Sigmoid colon (tissue), 7 donors: ENCODE data around the gene KLRK1. TPM values are rescaled to one million over a fixed set of nuclear protein-coding genes. Genes with fewer than 3 reads are reported as not detected.
"Not testable (repeated sequence)": the region's sequence is repeated elsewhere in the genome, so short reads cannot be mapped to it uniquely, and the experiment has no call there.

Experiments
- DNase-seq: peaks from one replicate; pipeline ENCODE4 v3.0.0-alpha.2; 2019
- H3K27ac ChIP-seq, 4 donors: fragments of 200-600 bp; sonication (generic); one replicate each; pipeline ENCODE4 v1.5.1; 2016 to 2019; ENCODE audit warnings: mild to moderate bottlenecking in 1 of 4
- H3K27me3 ChIP-seq, 3 donors: fragments of 200-600 bp; sonication (generic); one replicate each; pipeline ENCODE4 v1.5.1; 2019; ENCODE audit warnings: mild to moderate bottlenecking in 1 of 3
- H3K36me3 ChIP-seq, 4 donors: fragments of 200-600 bp; sonication (generic); one replicate each; pipeline ENCODE4 v1.5.1; 2016 to 2019
- H3K4me1 ChIP-seq, 4 donors: fragments of 200-600 bp; sonication (generic); one replicate each; pipeline ENCODE4 v1.5.1; 2017 to 2019
- H3K4me3 ChIP-seq, 4 donors: fragments of 200-600 bp; sonication (generic); one replicate each; pipeline ENCODE4 v1.5.1; 2017 to 2019; ENCODE audit warnings: mild to moderate bottlenecking in 2 of 4, moderate library complexity in 1 of 4
- H3K9me3 ChIP-seq, 4 donors: fragments of 200-600 bp in 3 of 4; sonication (generic) in 3 of 4; one replicate each; pipeline versions ENCODE4 v1.5.1 to v1.6.1; 2013 to 2019
- EP300 ChIP-seq, 4 donors: sonication (generic); formaldehyde crosslinking; IDR thresholded peaks; one replicate each; pipeline ENCODE4 v1.6.1; 2017; ENCODE audit warnings: antibody characterized with exemption in 4 of 4
- POLR2A ChIP-seq, 2 donors: fragments of 450-650 bp; IDR thresholded peaks; one replicate each; pipeline ENCODE4 v1.6.1; 2016; ENCODE audit warnings: antibody characterized with exemption in 2 of 2, mild to moderate bottlenecking in 2 of 2, moderate library complexity in 2 of 2
- POLR2AphosphoS5 ChIP-seq, 4 donors: sonication (generic); formaldehyde crosslinking; IDR thresholded peaks; one replicate each; pipeline ENCODE4 v1.6.1; 2017; ENCODE audit warnings: antibody characterized with exemption in 4 of 4
- WGBS, 2 donors: extraction: QIAGEN DNeasy Blood & Tissue Kit; methylation state at CpG; one replicate each; pipeline ENCODE4 v1.1.7; 2013; 5-methylcytosine and 5-hydroxymethylcytosine counted together
- intact Hi-C: fragments of 100-400 bp; cut with DNase I; formaldehyde crosslinking; loops from one replicate; pipeline ENCODE4 v1.15.1; 2023
- polyA plus RNA-seq, 3 donors: library from polyadenylated mRNA; stranded (reverse); fragments of 200-250 nt; gene quantifications; one replicate each; pipeline ENCODE4 v1.2.3, GENCODE V29; 2013
- total RNA-seq, 4 donors: library from RNA; depleted of rRNA; stranded (reverse); fragments of >200 nt; gene quantifications; one replicate each; pipeline ENCODE4 v1.1.0, GENCODE V29; 2016
- TF ChIP-seq, protein P1 (sequence below), 4 experiments: fragments of 450-650 bp in 3 of 4; fragments of 200-600 bp in 1 of 4; IDR thresholded peaks; one replicate each; pipeline ENCODE4 v1.5.1; 2016 to 2019; ENCODE audit warnings: antibody characterized with exemption in 4 of 4, mild to moderate bottlenecking in 3 of 4, moderate library complexity in 2 of 4
- donor health status: healthy with polysubstance abuse.
- donor health status: Bipolar disorder and iron deficiency.
- donor health status: healthy.

KLRK1 gene
- total and polyA plus RNA-seq, 7 donors = 0.33 to 16.0 (median 1.8) TPM; not detected in 2

DNA sequence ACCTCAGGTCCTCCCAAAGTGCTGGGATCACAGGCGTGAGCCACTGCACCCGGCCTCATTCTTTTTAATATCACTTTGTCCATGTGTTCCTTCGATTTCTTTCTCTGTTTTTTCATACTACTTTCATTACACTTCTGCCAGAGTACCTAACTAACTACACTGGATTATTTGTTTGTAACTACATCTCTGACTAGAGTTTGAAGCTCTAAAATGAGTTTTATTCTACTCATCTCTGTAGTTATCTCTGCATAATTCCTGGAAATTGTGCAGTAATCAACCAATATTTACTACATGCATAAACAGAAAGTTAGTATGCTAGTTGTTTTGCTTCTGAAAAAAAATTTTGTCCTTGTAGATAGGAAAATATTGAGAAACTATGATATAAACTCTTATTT lies 15.2 kb downstream of the KLRK1 start:
- no peak overlapping the region for H3K27ac ChIP-seq
- TF ChIP-seq POLR2A (IDR thresholded peaks at IDR 0.05) (no peak), EP300 (IDR thresholded peaks at IDR 0.05) (no peak), POLR2AphosphoS5 (IDR thresholded peaks at IDR 0.05) (no peak)
- TF ChIP-seq, protein P1, sequence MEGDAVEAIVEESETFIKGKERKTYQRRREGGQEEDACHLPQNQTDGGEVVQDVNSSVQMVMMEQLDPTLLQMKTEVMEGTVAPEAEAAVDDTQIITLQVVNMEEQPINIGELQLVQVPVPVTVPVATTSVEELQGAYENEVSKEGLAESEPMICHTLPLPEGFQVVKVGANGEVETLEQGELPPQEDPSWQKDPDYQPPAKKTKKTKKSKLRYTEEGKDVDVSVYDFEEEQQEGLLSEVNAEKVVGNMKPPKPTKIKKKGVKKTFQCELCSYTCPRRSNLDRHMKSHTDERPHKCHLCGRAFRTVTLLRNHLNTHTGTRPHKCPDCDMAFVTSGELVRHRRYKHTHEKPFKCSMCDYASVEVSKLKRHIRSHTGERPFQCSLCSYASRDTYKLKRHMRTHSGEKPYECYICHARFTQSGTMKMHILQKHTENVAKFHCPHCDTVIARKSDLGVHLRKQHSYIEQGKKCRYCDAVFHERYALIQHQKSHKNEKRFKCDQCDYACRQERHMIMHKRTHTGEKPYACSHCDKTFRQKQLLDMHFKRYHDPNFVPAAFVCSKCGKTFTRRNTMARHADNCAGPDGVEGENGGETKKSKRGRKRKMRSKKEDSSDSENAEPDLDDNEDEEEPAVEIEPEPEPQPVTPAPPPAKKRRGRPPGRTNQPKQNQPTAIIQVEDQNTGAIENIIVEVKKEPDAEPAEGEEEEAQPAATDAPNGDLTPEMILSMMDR (IDR thresholded peaks at IDR 0.05) = no peak
- no peak for DNase-seq

DNA sequence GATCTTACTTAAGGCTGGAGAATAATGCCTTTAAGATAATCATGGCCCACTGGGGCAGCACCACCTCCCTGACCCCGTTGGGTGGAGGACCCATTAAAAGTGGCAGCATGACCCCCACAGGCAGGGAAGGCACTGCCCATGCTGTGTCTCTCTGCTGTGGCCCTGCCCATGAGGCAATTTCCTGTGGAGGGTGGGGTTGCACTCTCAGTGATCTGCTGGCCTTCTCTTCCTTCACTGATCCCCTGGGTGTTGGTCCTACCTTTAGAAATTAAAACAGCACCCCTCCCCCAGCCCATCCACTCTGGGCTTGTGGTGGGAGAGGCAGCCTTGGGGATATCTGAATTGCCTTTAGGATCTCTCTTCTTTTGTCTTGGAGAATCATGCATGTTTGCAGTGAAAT lies 17.3 kb downstream of the KLRK1 start:
- no peaks in the 10 kb centered on the region for H3K9me3 ChIP-seq
- TF ChIP-seq POLR2AphosphoS5 (IDR thresholded peaks at IDR 0.05) (no peak), POLR2A (IDR thresholded peaks at IDR 0.05) (no peak), EP300 (IDR thresholded peaks at IDR 0.05) (no peak)
- TF ChIP-seq, protein P1 (IDR thresholded peaks at IDR 0.05) = no peak
- WGBS, 2 donors = 3 to 46% methylated on average over 1 of the region's 1 CpG
- no peaks in the 10 kb centered on the region for H3K4me1 ChIP-seq
- no peaks in the 10 kb centered on the region for H3K27me3 ChIP-seq
- no peak overlapping the region for H3K4me3 ChIP-seq
- H3K27ac ChIP-seq = no peak overlapping the region
- intact Hi-C loops = no loop called here
- H3K36me3 ChIP-seq = no peaks in the 10 kb centered on the region
- no peak for DNase-seq

More for the DNA sequence above, 15.2 kb downstream of the KLRK1 start:
- WGBS, 2 donors = 90 to 97% methylated on average over 3 of the region's 3 CpGs
- intact Hi-C loops = no loop called here
- no peaks in the 10 kb centered on the region for H3K4me1 ChIP-seq
- H3K27me3 ChIP-seq = no peaks in the 10 kb centered on the region
- no peaks in the 10 kb centered on the region for H3K36me3 ChIP-seq
- no peak overlapping the region for H3K4me3 ChIP-seq
- no peaks in the 10 kb centered on the region for H3K9me3 ChIP-seq

DNA sequence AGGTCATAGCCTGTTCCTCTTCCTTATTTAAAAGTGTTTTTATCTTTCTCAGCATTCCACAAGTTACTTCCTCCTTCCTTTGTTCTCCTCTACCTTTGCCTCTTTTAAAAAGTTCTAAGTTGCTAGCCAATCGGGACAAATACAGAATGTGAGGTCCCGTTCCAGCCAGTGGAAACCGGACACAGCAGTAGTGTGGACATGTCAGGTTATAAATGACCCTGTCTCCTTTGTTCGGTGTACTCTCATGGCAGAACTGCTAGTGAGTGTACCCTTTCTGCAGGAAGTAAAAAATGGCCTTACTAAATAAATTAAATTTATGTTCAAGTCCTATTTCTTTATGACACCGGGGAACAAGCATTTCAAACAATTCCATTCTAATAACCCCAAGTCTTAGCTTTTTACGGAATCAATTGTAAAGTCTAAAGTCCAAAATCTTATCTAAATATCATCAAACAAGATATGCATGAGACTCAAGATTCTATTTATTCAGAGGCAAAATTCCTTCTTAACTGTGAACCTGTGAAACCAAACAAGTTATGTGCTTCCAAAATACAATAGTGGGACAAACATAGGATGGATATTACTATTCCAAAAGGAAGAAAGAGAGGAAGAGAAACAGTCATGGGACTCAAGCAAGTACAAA lies 17.8 kb downstream of the KLRK1 start:
- intact Hi-C loops, H3K4me1 ChIP-seq, DNase-seq, H3K4me3 ChIP-seq, H3K27me3 ChIP-seq, H3K27ac ChIP-seq, H3K9me3 ChIP-seq, H3K36me3 ChIP-seq: not testable (repeated sequence)
- WGBS, 2 donors = 12 to 48% methylated on average over 6 of the region's 6 CpGs

DNA sequence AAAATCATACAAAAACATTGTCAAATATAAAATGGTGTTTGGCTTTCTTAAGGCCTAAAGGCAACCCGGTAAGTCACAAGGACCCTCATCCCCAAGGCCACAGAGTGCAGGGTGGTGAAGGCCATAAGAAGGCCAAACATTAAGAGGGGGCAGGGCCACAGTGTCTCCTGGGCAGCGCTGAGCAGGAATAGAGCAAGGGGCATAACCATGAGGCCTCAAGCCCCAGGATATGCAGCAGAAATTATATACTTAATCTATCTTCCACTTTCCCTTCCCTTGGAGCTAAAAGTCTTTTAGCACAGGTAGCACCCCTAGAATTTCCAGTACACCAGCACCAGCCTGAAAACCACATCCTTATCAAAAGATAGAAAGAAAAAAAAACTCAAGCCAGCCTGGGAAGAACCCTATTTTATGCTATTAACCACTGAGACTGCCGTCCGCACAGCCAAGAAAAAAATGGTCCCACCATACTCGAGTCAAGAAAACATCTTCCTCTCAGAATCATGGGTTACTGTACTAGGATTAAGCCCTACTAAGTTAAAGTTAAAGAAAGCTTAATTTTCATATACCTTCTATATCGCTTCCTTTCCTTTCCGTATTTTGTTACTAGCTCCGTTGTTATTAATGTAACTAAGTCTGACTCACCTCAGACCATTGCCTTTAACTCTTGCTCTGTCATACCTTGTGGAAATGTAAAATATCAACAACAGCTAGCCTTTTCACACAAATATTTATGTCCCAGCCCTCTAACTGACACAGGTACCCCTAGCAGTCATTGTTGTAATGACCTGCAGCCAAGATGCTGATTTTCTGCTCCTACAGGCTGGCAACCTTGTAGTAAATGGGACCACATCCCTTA lies 20.1 kb downstream of the KLRK1 start:
- intact Hi-C loops = loop anchor here (10.0 kb wide), 2 partner anchors 355 to 805 kb away; partner anchors contain the start of genes SMIM10L1 and YBX3
- H3K27me3 ChIP-seq = no peaks in the 10 kb centered on the region
- peaks cover 0 to 16% (median 15%) of the 10 kb centered on the region in 4 donors for H3K4me1 ChIP-seq
- no peaks in the 10 kb centered on the region for H3K9me3 ChIP-seq
- 88 to 96% methylated on average over 8 of the region's 8 CpGs for WGBS, 2 donors
- H3K4me3 ChIP-seq = no peak overlapping the region
- H3K36me3 ChIP-seq = no peaks in the 10 kb centered on the region
- no peak for DNase-seq
- H3K27ac ChIP-seq = no peak overlapping the region
- TF ChIP-seq POLR2AphosphoS5 (IDR thresholded peaks at IDR 0.05) (no peak), POLR2A (IDR thresholded peaks at IDR 0.05) (no peak), EP300 (IDR thresholded peaks at IDR 0.05) (no peak)
- TF ChIP-seq, protein P1 (IDR thresholded peaks at IDR 0.05) = no peak
